PFSK-1 (cell line): ENCODE data around the gene IL1RAPL2.

Experiments
- POLR2AphosphoS5 ChIP-seq: IDR thresholded peaks from 2 replicates; pipeline ENCODE4 v1.6.1; 2012; ENCODE audit warnings: low read depth, mild to moderate bottlenecking, control low read depth, low read length, moderate library complexity
- TAF1 ChIP-seq: IDR thresholded peaks from 2 replicates; pipeline ENCODE4 v1.6.1; 2012; ENCODE audit warnings: low read length, control low read depth, borderline replicate concordance; ENCODE audit not compliant: insufficient read depth
- TF ChIP-seq, protein P1 (sequence below), 2 experiments: IDR thresholded peaks; 2 replicates each; pipeline versions ENCODE4 v1.6.1 to v1.8.0; 2011 to 2012; ENCODE audit warnings: low read depth in 2 of 2, low read length in 2 of 2, control low read depth in 1 of 2, inconsistent platforms in 1 of 2, mild to moderate bottlenecking in 1 of 2, moderate library complexity in 1 of 2; ENCODE audit not compliant: insufficient read depth in 1 of 2

DNA sequence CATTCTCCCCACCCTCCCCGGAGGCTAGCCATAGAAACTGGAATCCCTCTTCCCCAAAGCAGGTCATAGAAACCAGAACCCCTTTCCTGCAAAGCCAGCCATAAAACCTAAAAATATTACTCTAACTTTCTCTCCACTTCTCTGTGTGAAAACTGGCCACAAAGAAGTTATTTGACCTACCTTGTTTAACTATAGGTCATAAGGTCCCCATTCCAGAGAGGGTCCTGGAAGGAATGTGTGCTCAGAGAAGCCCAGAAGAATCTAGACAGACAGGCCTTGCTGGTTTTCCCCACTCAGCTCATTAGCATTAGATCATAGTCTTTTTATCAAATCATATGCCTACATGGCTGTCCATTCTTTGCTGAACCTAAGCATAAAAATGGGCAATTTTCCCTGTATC is 707.3 kb downstream of the IL1RAPL2 start:
- TF ChIP-seq POLR2AphosphoS5 (no peak), TAF1 (no peak)
- TF ChIP-seq, protein P1, sequence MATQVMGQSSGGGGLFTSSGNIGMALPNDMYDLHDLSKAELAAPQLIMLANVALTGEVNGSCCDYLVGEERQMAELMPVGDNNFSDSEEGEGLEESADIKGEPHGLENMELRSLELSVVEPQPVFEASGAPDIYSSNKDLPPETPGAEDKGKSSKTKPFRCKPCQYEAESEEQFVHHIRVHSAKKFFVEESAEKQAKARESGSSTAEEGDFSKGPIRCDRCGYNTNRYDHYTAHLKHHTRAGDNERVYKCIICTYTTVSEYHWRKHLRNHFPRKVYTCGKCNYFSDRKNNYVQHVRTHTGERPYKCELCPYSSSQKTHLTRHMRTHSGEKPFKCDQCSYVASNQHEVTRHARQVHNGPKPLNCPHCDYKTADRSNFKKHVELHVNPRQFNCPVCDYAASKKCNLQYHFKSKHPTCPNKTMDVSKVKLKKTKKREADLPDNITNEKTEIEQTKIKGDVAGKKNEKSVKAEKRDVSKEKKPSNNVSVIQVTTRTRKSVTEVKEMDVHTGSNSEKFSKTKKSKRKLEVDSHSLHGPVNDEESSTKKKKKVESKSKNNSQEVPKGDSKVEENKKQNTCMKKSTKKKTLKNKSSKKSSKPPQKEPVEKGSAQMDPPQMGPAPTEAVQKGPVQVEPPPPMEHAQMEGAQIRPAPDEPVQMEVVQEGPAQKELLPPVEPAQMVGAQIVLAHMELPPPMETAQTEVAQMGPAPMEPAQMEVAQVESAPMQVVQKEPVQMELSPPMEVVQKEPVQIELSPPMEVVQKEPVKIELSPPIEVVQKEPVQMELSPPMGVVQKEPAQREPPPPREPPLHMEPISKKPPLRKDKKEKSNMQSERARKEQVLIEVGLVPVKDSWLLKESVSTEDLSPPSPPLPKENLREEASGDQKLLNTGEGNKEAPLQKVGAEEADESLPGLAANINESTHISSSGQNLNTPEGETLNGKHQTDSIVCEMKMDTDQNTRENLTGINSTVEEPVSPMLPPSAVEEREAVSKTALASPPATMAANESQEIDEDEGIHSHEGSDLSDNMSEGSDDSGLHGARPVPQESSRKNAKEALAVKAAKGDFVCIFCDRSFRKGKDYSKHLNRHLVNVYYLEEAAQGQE (IDR thresholded peaks at IDR 0.05; ENCODE audit: insufficient read depth in 1 of 2, low read depth in 2 of 2, low read length in 2 of 2), result no peak
